GM19438 (cell line): ENCODE measurements around the gene PPM1M.

Source experiments
- ATAC-seq: cut with Tn5 transposase; IDR thresholded peaks from one replicate; pipeline ENCODE4 v1.9.1; 2021; ENCODE audit warnings: low read depth; ENCODE audit not compliant: unreplicated experiment

PPM1M gene

GRCh38 chr3:52229656-52230055 lies 15.9 kb upstream of the PPM1M start:
- ATAC-seq: no peak

DNA sequence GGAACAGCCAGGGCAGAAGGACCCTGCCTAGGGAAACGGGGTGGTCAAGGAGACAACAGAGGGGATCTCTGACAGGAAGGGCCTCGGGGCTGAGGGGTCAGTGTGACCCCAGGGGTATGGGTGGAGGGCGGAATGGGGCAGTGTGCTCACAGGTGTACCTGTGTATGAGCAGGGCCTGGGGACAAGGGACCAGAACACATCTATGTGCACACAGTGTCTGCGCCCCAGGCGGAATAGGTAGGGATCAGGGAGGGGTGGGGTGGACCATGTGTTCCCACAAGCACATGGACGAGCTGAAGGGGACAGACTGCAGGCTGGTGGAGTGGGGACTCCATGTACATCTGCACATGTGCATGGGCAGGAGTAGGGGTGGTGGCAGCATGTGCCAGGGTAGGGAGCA lies 15.1 kb upstream of the PPM1M start:
- no peak for ATAC-seq

DNA sequence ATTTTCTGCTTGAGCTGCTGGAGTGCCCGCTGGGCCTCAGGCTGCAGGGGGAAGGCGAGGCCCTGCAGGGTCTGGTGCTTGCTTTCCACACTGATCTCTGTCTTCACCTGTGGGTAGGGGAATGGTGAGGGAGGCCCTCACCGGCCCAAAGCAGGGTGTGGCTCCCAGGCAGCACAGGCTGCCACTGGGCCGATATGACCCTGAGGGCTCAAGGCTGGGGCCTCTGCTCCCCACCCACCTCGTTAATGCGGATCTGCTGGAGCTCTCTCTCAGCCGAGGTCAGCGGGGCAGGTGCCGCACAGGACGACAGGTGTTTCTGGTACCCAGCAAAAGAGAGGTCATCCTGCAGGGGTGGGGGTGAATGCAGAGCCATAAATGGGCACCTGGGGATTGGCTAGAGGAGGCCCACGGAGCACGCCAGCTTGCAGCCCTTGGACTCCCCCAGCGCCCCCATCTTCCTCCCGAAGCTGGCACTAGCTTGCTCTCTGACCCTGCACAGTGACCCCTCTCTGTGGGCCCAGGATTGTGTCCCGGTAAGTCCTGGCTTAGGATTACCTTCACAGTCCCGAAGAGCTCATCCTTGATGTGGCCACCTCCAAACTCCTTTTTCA lies 14.6 kb upstream of the PPM1M start:
- no peak for ATAC-seq

DNA sequence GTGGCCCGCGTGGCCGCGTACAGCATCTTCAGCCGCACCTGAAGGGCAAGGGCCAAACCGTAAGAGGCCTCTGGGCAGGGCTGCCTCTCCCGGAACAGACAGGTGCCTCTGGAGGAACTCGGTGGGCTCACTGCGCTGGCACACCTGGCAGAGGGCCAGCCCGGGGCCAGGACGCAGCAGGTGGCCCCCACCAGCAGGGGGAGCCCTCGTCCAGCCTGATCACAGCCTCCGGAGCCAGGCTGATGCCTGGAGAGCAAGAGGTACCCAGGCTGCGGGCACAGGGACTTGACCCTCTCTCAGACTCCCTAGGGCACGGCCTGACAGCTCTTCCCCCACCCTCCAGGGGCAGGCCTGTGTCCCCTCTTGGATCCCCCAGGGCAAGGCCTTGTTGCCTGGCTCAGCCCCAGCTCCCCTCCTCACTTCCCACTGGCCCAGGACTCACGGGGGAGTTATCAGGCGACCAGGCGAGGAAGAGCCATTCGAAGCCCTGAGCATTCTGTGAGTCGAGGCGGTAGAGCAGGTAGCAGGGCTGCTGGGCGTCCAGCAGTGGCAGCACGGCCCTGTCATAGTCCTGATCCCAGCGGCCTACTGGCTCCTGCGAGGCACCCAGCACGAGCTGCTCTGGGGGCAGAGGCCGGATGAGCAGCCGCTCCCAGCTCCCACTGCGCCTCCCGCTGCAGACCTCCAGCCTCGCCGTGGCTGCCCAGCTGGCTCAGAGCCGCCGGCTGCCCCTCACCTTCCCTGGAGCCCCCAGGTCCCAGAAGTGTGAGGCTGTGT lies 13.9 kb upstream of the PPM1M start:
- ATAC-seq: peak; percentile 63

DNA sequence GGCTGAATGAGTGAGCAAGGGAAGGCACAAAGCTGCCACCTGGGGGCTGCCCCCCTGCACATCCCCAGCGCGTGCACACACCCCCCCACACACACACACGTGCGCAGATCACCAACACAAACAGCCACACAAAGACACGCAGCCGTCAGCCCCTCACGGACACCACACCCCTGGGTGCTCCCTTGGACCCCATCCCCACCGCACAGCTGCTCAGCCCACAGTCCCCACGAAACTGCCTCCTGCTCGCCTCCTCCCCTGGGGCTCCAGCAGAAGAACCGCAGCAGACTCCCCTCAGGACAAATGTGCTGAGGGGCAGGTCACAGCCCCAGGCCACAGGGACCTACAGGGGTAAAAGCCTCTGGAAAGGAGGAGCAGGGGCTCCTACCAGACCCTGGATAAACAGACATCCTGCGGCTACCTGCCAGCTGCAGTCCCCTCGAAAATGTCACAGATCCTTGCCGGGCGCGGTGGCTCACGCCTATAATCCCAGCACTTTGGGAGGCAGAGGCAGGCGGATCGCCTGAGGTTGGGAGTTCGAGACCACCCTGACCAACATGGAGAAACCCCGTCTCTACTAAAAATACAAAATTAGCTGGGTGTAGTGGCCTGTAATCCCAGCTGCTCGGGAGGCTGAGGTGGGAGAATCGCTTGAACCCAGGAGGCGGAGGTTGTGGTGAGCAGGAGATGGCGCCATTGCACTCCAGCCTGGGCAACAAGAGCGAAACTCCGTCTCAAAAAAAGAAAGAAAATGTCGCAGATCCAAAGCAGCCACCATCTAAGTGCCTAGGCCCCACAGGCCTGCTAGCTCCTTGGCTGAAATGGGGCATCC lies 13.1 kb upstream of the PPM1M start:
- no peak for ATAC-seq

- no peak for ATAC-seq
Measured at GRCh38 chr3:52233108-52233591, 12.4 kb upstream of the PPM1M start.

- ATAC-seq: no peak
Measured at GRCh38 chr3:52233968-52234367, 11.6 kb upstream of the PPM1M start.

- no peak for ATAC-seq
Measured at GRCh38 chr3:52234516-52235447, 10.8 kb upstream of the PPM1M start.

DNA sequence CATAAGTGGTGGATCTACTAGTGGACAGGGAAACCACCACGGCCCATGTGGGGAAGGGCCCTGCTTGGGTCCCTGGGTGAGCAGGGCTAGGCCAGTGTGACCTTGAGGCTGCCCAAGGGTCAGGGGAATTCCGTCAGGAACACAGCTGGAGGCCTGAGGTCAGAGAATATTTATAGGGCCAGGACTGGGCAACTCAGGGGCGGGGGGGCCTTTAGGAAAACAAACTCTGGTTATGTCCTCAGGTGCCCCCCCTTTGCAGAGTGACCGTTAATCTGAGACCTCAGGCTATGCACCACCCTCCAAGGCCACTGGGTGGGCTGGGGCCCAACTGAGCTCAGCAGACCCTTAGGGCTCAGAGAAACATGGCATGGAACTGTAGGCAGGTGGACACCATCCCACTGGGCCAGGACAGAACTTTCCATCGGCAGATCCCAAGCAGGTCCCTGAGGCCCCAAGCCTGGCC lies 9.1 kb upstream of the PPM1M start:
- ATAC-seq: no peak

DNA sequence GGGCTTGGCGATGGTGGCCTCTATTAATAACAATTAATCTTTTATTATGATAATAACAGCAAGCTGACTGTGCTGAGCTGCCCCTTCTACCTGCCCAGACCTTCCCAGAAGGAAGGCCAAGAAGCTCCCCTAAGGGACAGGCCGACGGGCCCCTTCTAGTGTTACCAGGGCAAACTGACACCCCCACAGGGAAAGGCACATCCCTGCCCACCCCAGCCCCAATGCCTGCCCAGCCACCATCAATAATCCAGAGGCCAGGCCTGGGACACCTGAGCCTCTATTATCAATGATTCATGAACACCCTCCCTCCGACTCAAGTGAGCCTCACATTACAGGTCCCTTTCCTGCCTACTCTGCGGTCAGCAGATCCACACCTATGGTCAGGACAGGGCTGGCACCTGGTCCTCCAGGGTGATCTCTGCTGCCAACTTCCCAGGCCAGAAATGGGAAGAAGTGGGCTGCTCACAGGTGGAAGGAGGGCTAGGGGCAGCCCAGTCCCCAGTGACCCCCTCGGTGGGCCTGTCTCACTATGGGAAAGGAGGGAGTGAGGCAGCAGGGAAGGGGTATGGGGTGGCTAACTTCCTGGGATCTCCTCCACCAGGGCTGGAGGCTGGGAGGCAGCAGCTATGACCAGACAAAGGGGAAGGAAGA lies 8.4 kb upstream of the PPM1M start:
- ATAC-seq: no peak

GRCh38 chr3:52237657-52238172 lies 7.8 kb upstream of the PPM1M start:
- no peak for ATAC-seq

DNA sequence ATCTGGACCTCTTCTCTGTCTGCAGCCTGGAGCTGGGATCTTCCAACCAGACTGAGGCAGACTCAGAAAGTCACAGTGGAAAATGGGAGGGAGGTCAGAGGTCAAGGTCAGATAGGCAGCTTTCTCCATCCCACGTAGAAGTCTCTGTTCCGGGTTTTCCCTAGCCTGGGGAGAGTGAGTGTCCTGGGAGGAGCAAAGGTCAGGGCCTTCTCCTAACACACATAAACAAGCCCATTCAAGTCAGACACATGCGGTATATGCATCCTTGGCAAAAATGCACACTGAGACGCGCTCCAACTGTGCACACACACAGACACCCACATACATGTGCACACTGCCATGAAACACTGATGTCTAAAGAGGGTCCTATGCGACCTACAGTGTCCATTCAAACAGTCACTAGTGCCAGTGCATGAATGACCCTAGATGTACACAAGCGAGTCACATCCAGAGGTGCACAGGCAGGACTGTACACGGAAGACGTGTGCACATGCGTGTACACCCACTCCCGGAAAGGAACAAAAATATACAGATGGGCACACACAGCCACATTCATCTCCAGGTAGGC lies 7.3 kb upstream of the PPM1M start:
- ATAC-seq: peak; percentile 2

- peak; percentile 82 for ATAC-seq
Measured at GRCh38 chr3:52238761-52239701, 6.5 kb upstream of the PPM1M start, which contains the start of gene TWF2. Gene TWF2, minus strand, starts transcription at chr3:52239158. Its CDS starts 142 bp downstream, at chr3:52239016.

- ATAC-seq: no peak
Measured at GRCh38 chr3:52240059-52240885, 5.3 kb upstream of the PPM1M start.

GRCh38 chr3:52240886-52241370 lies 4.6 kb upstream of the PPM1M start:
- no peak for ATAC-seq

DNA sequence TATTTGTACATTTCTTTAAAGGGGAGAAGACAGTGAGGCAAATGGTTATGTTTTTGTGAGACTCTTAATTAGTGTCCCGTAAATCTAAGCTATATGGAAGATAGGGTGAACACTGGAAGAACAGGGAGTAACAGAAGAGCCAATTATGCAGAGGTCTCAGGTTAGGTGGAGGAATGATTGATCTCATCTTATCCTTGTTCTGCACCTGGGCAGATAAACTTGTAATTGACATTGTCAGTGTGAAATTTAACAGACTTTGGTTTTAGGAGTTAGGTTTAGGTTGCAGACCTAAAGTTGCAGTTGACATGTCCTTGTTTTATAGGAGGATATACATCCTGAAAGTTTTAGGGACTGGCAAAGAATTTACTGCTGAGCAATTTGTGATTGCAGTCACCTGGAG lies 3.5 kb upstream of the PPM1M start:
- no peak for ATAC-seq
